ENCODE results near the gene SMIM1.

SMIM1 gene

GRCh38 chr1:3759796-3760195, 12.8 kb upstream of the SMIM1 start:
- no peak for DNase-seq

- DNase-seq, result no peak
Observed at GRCh38 chr1:3761296-3762010, 11.1 kb upstream of the SMIM1 start.

DNA sequence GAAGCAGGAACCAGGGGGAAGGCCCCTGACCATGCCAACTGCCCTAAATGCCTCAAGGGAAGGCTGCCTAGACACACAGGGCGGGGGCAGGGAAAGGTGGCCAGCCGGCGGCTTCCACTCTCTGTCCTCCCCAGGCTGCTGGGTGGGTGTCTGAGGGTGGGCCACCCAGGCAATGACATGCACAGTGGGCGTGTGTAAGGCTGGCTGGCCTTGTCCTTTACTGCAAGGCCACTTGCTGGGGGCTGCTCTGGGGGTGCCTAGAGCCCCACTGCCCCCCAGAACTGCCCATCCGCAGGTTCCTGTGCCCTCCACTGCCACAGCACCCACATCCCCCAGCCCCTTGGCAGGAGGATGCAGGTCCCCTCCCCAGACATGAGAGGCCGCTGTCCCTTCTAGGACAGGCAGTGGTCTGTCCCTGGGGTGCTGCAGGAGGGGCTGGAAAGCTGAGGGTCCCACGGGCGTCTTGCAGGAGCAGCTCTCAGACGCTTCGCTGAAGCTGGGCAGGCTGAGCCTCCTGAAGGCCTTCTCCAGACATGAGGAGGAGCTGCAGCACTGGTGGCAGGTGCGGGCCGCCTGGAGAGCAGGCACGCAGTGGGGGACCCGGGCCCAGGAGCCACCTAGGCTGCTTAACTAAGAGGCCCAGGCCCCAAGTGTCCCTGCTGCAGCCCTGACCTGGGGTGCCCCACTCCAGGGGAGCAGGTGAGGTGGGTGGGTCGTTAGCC, 10.2 kb upstream of the SMIM1 start:
- DNase-seq, result no peak

GRCh38 chr1:3762873-3763228, 9.7 kb upstream of the SMIM1 start:
- DNase-seq, result no peak

DNA sequence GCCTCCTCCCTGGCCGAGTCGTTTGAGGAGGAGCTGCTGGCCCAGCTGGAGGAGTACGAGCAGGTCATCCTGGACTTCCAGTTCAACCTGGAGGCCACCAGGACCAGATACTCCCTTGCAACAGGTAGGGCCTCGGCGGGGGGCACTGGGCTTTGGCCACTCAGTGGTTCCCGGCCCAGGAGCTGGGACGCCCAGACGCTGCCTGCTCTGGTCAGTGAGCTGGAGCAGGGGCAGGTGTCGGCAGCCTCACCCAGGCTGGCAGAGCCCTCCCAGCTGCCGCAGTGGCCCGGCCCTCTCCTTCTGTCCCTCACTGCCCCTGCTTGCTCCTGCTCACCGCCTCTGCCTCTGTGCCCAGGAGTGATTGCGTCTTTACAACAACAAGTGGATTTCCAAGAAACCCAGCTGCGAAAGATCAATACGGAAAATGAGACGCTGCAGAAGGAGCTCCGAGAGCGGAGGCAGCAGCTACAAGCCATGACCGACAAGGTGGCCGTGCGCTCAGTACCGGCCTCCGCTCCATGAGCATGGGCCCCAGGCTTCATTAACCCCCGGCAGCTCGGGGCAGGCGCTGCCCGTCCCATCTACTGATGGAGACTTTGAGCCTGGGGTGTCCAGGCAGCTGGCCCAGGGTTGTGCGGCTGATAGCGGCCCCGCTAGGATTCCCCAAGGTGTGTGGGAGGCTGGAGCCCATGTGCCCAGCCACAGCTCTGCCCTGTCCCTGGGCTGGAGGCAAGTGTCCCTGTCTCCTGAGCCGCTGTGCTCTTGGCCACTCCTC, 9.0 kb upstream of the SMIM1 start:
- no peak for DNase-seq

DNA sequence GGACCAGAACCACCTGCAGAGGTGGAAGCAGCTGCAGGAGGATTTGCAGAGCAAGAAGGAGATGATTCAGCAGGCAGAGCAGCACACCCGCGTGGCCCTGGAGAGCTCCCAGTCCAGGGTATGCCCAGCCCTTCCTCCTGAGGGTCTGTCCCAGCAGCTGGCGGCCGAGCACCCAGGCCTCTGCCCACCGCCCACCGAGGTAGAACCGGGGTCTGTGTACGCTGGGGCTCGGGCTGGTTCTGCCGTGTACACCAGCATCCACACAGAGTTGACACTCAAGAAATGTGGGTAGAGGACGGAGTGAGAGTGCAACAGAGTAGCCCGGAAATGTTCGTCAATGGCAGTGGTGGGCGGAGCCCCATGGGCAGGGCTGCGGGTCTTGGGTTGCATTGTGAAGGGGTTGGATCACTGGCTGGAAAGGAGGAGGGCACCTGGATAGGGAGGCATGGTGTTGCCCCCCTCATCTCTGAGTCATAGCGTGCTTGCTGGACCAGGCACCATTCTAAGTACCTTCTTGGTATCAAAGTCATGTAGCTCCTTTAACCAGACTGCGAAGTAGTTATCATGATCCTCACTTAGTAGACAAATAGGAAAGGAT, 5.1 kb upstream of the SMIM1 start:
- DNase-seq, result no peak

GRCh38 chr1:3768811-3769390, 3.6 kb upstream of the SMIM1 start:
- DNase-seq, result no peak

- no peak for DNase-seq
Observed at GRCh38 chr1:3770047-3770765, 2.3 kb upstream of the SMIM1 start.

- DNase-seq, result no peak
Observed at GRCh38 chr1:3771108-3772026, 1.2 kb upstream of the SMIM1 start.

DNA sequence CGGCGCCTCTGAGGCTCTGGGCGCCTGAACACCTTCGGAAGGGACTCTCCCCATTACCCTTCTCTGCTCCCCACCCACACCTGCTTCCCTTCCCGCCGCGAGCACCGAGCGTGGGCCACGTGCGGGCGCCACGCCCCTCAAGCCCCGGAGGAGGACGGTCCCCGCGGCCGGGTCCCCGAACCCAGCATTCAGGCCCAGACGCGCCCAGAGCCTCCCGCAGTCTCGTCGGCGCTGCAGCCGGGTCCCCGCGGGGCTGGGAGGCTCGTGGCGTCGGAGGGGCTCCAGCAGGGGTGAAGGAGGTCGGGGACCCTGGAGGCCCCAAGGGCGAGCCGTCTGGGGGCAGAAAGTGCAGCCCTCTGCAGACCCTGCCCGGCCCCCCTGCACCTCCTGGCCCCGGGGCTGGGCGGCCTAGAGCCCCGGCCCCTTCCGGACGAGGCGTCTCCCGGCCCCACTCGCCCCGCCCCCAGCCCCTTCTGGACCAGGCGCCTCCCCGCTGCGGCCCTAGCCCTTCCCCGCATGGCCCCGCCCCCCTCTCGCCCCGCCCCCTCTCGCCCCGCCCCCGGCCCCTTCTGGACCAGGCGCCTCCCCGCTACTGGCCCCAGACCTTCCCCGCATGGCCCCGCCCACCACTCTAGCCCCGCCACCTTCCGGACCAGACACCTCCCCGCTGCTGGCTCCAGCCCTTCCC, 378 bp upstream of the SMIM1 start:
- peak; percentile 35 for DNase-seq

GRCh38 chr1:3773572-3774275, 1.2 kb downstream of the SMIM1 start:
- no peak for DNase-seq

DNA sequence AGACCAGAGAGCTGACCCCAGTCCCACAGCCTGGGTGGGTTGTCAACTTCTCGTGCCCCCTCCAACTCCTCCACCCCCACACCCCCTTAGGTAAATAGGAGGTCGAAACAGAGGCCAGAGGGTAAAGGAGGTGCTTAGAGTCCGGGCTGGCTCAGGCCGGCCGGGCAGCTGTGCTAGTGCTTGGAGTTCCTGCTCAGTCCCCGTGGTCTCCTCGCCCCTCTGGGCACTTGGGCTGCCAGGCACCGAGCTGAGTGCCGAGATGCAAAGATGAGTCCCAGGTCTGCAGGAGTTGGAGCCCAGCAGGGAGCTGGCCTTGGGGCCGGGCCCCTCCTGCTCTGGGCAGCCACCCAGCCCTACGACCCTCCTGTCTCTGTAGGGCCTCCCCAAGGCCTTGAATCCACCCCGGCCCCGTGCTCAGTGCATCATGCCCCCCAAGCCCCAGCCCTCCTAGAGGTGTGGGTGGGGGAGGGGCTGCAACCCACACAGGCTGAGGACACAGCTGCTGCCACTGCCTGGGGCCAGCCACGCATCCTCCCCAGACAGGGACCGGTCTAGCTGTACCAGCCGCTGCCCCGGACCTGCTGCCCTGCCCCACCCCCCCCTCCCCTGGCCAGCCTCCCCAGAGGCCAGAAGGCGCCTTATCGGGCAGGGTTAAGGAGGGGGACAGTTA, 1.9 kb downstream of the SMIM1 start:
- no peak for DNase-seq

DNA sequence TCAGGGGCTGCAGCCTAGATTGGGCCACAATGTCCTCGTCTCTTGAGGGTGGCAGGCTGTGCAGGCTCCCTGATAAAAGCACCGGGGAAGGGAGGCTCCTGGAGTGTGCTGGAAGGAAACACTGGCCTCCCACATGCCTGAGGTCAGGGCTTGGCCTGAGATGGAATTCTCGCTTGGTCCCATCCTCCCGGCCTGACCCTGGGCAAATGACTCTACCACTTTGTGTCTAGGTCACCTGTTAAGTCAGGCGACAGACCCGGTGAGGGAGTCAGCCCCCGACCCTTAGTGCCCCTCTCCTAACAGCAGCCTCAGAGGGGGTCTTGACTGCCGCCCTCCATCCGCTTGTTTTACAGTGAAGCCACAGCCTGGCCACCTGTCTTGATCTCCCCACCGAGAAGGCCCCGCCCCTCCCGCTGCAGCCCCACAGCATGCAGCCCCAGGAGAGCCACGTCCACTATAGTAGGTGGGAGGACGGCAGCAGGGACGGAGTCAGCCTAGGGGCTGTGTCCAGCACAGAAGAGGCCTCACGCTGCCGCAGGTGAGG, 2.5 kb downstream of the SMIM1 start:
- no peak for DNase-seq

DNA sequence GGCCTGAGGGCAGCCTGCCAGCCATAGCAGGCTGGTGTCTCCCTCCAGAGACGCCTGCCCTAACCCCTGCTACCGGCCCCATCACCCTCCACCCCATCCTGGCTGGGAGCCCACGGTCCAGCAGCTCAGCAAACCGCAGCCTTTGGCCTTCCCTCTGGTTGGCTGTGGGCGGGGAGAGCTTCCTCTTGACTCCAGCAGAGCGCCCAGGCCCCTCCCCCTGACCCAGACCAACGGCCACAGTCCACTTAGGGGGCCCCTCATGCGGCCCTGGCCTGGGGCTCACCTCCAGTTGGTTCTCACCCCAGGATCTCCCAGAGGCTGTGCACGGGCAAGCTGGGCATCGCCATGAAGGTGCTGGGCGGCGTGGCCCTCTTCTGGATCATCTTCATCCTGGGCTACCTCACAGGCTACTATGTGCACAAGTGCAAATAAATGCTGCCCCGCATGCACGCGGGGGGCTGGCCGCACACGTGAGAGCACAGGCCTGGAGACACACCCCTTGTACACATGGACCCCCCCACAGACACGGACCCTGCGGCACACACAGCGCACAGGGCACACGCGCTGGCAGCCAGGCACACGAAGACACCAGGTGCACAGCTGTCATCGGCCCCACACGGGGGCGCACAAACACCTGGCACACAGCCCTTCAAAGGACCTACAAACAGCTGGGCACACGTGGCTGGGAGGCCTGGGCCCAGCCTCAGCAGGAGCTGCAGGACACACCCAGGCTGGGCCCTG, 3.1 kb downstream of the SMIM1 start:
- peak; percentile 7 for DNase-seq

DNA sequence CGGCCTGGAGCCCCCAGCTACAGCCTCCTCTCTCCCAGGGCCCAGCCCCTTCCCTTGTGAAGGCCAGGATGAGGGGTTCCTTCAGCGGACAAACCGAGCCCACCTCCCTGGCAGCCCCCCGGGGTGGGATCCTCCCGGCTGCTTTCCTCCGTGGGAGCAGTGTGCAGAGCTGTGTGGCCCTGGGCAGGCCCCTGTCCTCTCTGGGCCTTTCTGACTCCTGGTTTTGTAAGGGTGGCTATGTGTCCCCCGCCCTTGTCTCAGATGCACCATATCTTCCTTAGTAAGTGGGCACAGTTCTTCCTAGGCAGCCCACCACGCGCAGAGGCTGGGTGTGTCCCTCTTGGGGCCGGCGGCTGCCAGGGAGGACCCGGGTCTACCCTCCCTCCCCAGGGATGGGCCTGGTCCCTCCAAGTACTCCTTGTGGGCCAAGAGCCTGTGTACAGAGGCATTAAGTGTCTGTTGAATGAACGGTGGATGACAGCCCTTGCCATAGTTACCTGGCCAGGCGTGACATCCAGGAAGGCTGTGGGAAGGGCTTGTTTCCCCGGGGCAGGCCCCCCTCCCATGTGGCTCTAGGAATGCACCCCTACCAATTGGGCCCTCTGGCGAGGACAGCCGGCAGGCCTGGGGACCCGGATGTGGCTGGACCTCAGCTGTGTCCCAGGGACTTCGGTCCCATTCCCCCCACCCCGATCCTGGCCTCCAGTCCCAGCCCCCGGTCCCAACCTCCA, 3.8 kb downstream of the SMIM1 start:
- DNase-seq, result no peak

GRCh38 chr1:3777078-3777547, 4.6 kb downstream of the SMIM1 start:
- no peak for DNase-seq

Measured in midbrain (tissue), 1 donor.